Activated CD4-positive, alpha-beta T cell treated with anti-CD3 and anti-CD28 coated beads, Interleukin-2, amount 10 ng/mL, durations not matched to agents 7 days and 5 days (primary cell): ENCODE data around the gene MUC20. TPM values are rescaled to one million over a fixed set of nuclear protein-coding genes. Genes with fewer than 3 reads are reported as not detected.

Source experiments
- CTCF ChIA-PET: fragments of 350-600 bp; sonication (Branson Sonifier 250); formaldehyde crosslinking; loops from one replicate; lab custom pipeline; 2021; ENCODE audit warnings: antibody characterized with exemption; lab: Charles Lee
- POLR2A ChIA-PET: fragments of 350-600 bp; sonication (Branson Sonifier 250); formaldehyde crosslinking; loops from one replicate; lab custom pipeline; 2021; ENCODE audit warnings: antibody characterized with exemption; lab: Charles Lee
- DNase-seq: peaks from one replicate; pipeline ENCODE4 v3.0.0-alpha.2; 2020
- H3K27ac Mint-ChIP-seq: one replicate; pipeline ENCODE4 v1.8.0; 2021; ENCODE audit warnings: mild to moderate bottlenecking, moderate library complexity, mixed read lengths
- H3K27me3 Mint-ChIP-seq: one replicate; pipeline ENCODE4 v1.8.0; 2021; ENCODE audit warnings: mixed read lengths
- H3K36me3 Mint-ChIP-seq: one replicate; pipeline ENCODE4 v1.8.0; 2021; ENCODE audit warnings: low read depth, mixed read lengths
- H3K4me1 Mint-ChIP-seq: one replicate; pipeline ENCODE4 v1.8.0; 2021; ENCODE audit warnings: mixed read lengths
- H3K4me3 Mint-ChIP-seq: one replicate; pipeline ENCODE4 v1.8.0; 2021; ENCODE audit warnings: mild to moderate bottlenecking, moderate library complexity, mixed read lengths
- H3K9me3 Mint-ChIP-seq: one replicate; pipeline ENCODE4 v1.8.0; 2021; ENCODE audit warnings: mixed read lengths
- total RNA-seq, 2 experiments: library from RNA; stranded (reverse); gene quantifications; one replicate each; pipeline ENCODE4 v1.2.3, GENCODE V29; 2021

The MUC20 gene
- total RNA-seq, 2 experiments from 2014 or later: 1.2 to 1.4 TPM

GRCh38 chr3:195761567-195762248, 40.9 kb downstream of the MUC20 start:
- POLR2A ChIA-PET: no interaction called here
- no peaks in the 10 kb centered on the region for H3K9me3 Mint-ChIP-seq
- H3K4me3 Mint-ChIP-seq: no peak overlapping the region

GRCh38 chr3:195762249-195762585, 41.4 kb downstream of the MUC20 start:
- no peaks in the 10 kb centered on the region for H3K9me3 Mint-ChIP-seq
- DNase-seq: no peak
- CTCF ChIA-PET: interaction anchor here (1.5 kb wide), 1 partner anchor 81 kb away, joined by 3 read pairs; no protein-coding TSS in a partner anchor
- no peak overlapping the region for H3K27ac Mint-ChIP-seq
- H3K27me3 Mint-ChIP-seq: peaks cover 39% of the 10 kb centered on the region
- H3K4me3 Mint-ChIP-seq: no peak overlapping the region
- H3K4me1 Mint-ChIP-seq: peaks cover 2% of the 10 kb centered on the region
- H3K36me3 Mint-ChIP-seq: no peaks in the 10 kb centered on the region
- POLR2A ChIA-PET: no interaction called here

More at GRCh38 chr3:195761567-195762248, 40.9 kb downstream of the MUC20 start:
- Mint-ChIP-seq H3K4me1 (peaks cover 6% of the 10 kb centered on the region), H3K36me3 (no peaks in the 10 kb centered on the region), H3K27ac (no peak overlapping the region), H3K27me3 (peaks cover 39% of the 10 kb centered on the region)
- DNase-seq: no peak
- CTCF ChIA-PET: interaction anchor here (1.2 to 1.5 kb wide), 2 partner anchors 82 to 89 kb away, joined by 3 to 6 read pairs; no protein-coding TSS in a partner anchor

- Mint-ChIP-seq H3K4me1 (peaks cover 2% of the 10 kb centered on the region), H3K36me3 (no peaks in the 10 kb centered on the region), H3K9me3 (no peaks in the 10 kb centered on the region), H3K4me3 (no peak overlapping the region), H3K27me3 (peaks cover 39% of the 10 kb centered on the region), H3K27ac (no peak overlapping the region)
- POLR2A ChIA-PET: no interaction called here
- CTCF ChIA-PET: interaction anchor here (1.5 kb wide), 1 partner anchor 81 kb away, joined by 3 read pairs; no protein-coding TSS in a partner anchor
- no peak for DNase-seq
Observed at GRCh38 chr3:195762611-195763010, 41.8 kb downstream of the MUC20 start.

GRCh38 chr3:195763076-195763830, 42.5 kb downstream of the MUC20 start:
- ChIA-PET CTCF (interaction anchor here (1.5 kb wide), 1 partner anchor 80 kb away, joined by 3 read pairs; no protein-coding TSS in a partner anchor), POLR2A (no interaction called here)
- Mint-ChIP-seq H3K4me1 (peaks cover 2% of the 10 kb centered on the region), H3K27ac (no peak overlapping the region), H3K9me3 (peaks cover 3% of the 10 kb centered on the region), H3K36me3 (no peaks in the 10 kb centered on the region), H3K27me3 (peaks cover 36% of the 10 kb centered on the region), H3K4me3 (no peak overlapping the region)
- no peak for DNase-seq

GRCh38 chr3:195763843-195764825, 43.4 kb downstream of the MUC20 start:
- CTCF ChIA-PET: interaction anchor here (1.7 kb wide), 1 partner anchor 86 kb away, joined by 5 read pairs; no protein-coding TSS in a partner anchor
- Mint-ChIP-seq H3K9me3 (peaks cover 3% of the 10 kb centered on the region), H3K27me3 (peaks cover 31% of the 10 kb centered on the region), H3K4me1 (peaks cover 2% of the 10 kb centered on the region), H3K36me3 (no peaks in the 10 kb centered on the region), H3K27ac (peak overlapping the region; percentile 20), H3K4me3 (no peak overlapping the region)
- POLR2A ChIA-PET: no interaction called here
- DNase-seq: no peak

- H3K27ac Mint-ChIP-seq: no peak overlapping the region
- no peak for DNase-seq
- H3K4me3 Mint-ChIP-seq: no peak overlapping the region
- POLR2A ChIA-PET: no interaction called here
- H3K36me3 Mint-ChIP-seq: no peaks in the 10 kb centered on the region
- H3K27me3 Mint-ChIP-seq: peaks cover 23% of the 10 kb centered on the region
- CTCF ChIA-PET: interaction anchor here (1.7 kb wide), 1 partner anchor 85 kb away, joined by 5 read pairs; no protein-coding TSS in a partner anchor
- H3K9me3 Mint-ChIP-seq: peaks cover 3% of the 10 kb centered on the region
- H3K4me1 Mint-ChIP-seq: peaks cover 2% of the 10 kb centered on the region
Observed at GRCh38 chr3:195764961-195765706, 44.4 kb downstream of the MUC20 start.

- Mint-ChIP-seq H3K9me3 (peaks cover 6% of the 10 kb centered on the region), H3K27me3 (peaks cover 9% of the 10 kb centered on the region), H3K36me3 (no peaks in the 10 kb centered on the region), H3K4me1 (no peaks in the 10 kb centered on the region), H3K27ac (no peak overlapping the region), H3K4me3 (no peak overlapping the region)
- ChIA-PET CTCF (interaction anchor here (0.7 to 1.3 kb wide), 2 partner anchors 18 to 148 kb away, joined by 3 read pairs; no protein-coding TSS in a partner anchor), POLR2A (no interaction called here)
- DNase-seq: no peak
Observed at GRCh38 chr3:195766671-195767070, 45.9 kb downstream of the MUC20 start.

- Mint-ChIP-seq H3K4me1 (no peaks in the 10 kb centered on the region), H3K36me3 (no peaks in the 10 kb centered on the region), H3K27ac (no peak overlapping the region), H3K27me3 (peaks cover 9% of the 10 kb centered on the region), H3K4me3 (no peak overlapping the region), H3K9me3 (peaks cover 8% of the 10 kb centered on the region)
- DNase-seq: no peak
- ChIA-PET POLR2A (no interaction called here), CTCF (no interaction called here)
Observed at GRCh38 chr3:195767792-195768191, 47.0 kb downstream of the MUC20 start.

GRCh38 chr3:195768414-195768813, 47.6 kb downstream of the MUC20 start:
- CTCF ChIA-PET: no interaction called here
- Mint-ChIP-seq H3K4me3 (no peak overlapping the region), H3K36me3 (no peaks in the 10 kb centered on the region), H3K27ac (no peak overlapping the region), H3K27me3 (peaks cover 6% of the 10 kb centered on the region), H3K4me1 (no peaks in the 10 kb centered on the region), H3K9me3 (peaks cover 8% of the 10 kb centered on the region)
- DNase-seq: peak; percentile 1
- POLR2A ChIA-PET: interaction anchor here (0.6 kb wide), 1 partner anchor 39 kb away, joined by 4 read pairs; no protein-coding TSS in a partner anchor

GRCh38 chr3:195768831-195769303, 48.1 kb downstream of the MUC20 start:
- CTCF ChIA-PET: interaction anchor here (0.5 to 0.7 kb wide), 2 partner anchors 22 to 270 kb away, joined by 3 read pairs; no protein-coding TSS in a partner anchor
- no peaks in the 10 kb centered on the region for H3K36me3 Mint-ChIP-seq
- peaks cover 1% of the 10 kb centered on the region for H3K27me3 Mint-ChIP-seq
- no peaks in the 10 kb centered on the region for H3K4me1 Mint-ChIP-seq
- peaks cover 8% of the 10 kb centered on the region for H3K9me3 Mint-ChIP-seq
- DNase-seq: no peak
- no peak overlapping the region for H3K4me3 Mint-ChIP-seq
- POLR2A ChIA-PET: interaction anchor here (0.6 kb wide), 1 partner anchor 38 kb away, joined by 4 read pairs; no protein-coding TSS in a partner anchor
- no peak overlapping the region for H3K27ac Mint-ChIP-seq

- Mint-ChIP-seq H3K36me3 (no peaks in the 10 kb centered on the region), H3K27me3 (no peaks in the 10 kb centered on the region), H3K4me1 (no peaks in the 10 kb centered on the region), H3K4me3 (no peak overlapping the region), H3K27ac (no peak overlapping the region), H3K9me3 (peaks cover 8% of the 10 kb centered on the region)
- ChIA-PET POLR2A (no interaction called here), CTCF (interaction anchor here (0.7 kb wide), 1 partner anchor 21 kb away, joined by 3 read pairs; no protein-coding TSS in a partner anchor)
- no peak for DNase-seq
Observed at GRCh38 chr3:195769551-195769950, 48.8 kb downstream of the MUC20 start.
